Activated CD4-positive, alpha-beta T cell treated with anti-CD3 and anti-CD28 coated beads for 48 hours (primary cell): Measurements from ENCODE around the gene BARHL1.

ENCODE experiments used
- DNase-seq: peaks from one replicate; pipeline ENCODE4 v3.0.0-alpha.2; 2020

The BARHL1 gene

DNA sequence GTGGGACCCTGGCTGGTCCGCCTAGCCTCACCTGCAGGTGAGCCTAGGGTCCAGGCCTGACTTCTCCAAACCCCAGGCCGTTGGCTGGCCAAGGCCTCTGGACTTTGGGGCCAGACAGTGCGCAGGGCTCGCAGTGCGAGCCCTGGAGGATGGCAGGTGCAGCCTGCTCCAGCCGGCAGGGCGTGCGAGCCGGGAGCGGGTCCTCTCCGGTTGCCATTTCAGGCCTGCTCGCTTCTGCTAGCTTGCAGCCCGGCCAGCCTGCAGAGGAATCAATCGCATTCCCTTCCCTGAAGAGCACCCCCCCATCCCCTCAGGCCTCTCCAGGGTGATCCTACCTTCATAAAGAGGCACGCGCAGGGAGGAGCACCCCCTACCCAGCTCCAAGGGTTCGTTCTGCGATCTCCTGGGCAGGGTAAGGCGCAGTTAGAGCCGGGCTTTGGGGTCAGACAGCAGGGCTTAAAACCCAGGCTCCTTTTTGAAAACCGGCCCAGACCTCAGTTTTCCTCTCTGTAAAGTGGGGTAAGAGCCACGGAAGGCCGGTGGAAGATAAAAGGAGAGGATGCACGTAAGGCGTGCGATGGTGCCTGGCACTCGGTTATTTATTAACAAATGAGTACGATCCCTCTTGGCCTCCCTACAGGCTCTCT lies 6.2 kb downstream of the BARHL1 start:
- no peak for DNase-seq

- no peak for DNase-seq
These were observed 7.0 kb downstream of the BARHL1 start for GRCh38 chr9:132589148-132590036.

GRCh38 chr9:132590037-132590317 lies 7.6 kb downstream of the BARHL1 start:
- DNase-seq: no peak

GRCh38 chr9:132590318-132591182 lies 8.1 kb downstream of the BARHL1 start:
- no peak for DNase-seq

DNA sequence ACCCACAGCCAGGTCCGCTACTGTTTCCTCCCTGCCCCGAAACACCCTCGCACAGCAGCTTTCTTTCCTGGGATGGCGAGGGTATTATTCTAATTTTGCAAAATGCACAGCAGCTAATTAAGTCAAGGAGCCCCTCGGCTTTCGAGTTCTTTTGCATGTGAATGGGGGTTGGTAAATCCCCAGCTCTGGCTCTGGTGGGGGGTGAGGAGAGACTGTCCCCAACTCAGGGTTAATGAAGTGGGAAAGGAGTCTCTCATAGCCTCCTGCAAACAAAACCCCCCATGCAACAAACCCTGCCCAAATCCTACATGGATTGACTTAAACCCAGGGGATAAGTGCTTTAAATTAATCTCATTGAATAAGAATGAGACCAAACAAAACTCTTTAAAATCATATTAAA lies 8.8 kb downstream of the BARHL1 start:
- no peak for DNase-seq

- no peak for DNase-seq
These were observed 9.4 kb downstream of the BARHL1 start for GRCh38 chr9:132591751-132592314.

DNA sequence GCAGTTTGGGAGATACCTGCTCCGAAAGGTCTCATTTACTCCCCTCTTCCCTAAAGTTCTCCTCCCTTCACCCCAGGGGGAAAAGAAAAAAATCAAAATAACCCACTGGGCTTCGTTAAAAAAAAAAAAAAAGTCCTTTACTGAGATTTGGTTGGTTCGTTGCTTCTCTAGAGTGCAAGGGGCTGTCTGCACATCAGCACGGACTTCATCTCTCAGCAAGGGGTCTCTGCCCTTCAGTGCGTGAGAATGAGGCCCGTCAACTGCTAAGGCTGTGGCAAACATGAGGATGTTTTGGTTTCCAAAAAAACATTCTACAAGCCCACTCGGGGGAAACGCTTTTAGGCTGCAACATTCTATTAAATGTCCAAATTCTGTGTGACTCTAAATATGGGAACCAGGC lies 10.0 kb downstream of the BARHL1 start:
- DNase-seq: no peak

GRCh38 chr9:132594412-132594811 lies 12.0 kb downstream of the BARHL1 start:
- no peak for DNase-seq

GRCh38 chr9:132595319-132595718 lies 12.9 kb downstream of the BARHL1 start:
- no peak for DNase-seq

DNA sequence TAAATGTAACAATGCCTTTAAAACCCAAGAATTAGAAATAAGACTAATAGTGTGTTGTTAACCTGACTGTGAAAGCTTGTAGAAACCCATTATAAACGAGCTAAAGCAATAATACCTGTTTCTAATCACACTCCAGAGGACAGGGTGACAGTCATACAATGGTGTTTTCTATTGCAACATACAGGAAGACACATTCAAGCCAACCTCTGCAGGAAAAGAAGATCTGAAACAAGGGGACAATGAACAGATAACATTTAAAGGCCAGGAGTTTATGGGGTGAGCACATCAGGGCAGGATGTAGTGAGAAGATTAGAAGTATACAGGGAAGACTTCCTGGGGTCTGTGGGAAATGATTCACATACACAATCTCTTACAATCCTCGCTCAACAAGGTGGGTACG lies 13.8 kb downstream of the BARHL1 start:
- no peak for DNase-seq

DNA sequence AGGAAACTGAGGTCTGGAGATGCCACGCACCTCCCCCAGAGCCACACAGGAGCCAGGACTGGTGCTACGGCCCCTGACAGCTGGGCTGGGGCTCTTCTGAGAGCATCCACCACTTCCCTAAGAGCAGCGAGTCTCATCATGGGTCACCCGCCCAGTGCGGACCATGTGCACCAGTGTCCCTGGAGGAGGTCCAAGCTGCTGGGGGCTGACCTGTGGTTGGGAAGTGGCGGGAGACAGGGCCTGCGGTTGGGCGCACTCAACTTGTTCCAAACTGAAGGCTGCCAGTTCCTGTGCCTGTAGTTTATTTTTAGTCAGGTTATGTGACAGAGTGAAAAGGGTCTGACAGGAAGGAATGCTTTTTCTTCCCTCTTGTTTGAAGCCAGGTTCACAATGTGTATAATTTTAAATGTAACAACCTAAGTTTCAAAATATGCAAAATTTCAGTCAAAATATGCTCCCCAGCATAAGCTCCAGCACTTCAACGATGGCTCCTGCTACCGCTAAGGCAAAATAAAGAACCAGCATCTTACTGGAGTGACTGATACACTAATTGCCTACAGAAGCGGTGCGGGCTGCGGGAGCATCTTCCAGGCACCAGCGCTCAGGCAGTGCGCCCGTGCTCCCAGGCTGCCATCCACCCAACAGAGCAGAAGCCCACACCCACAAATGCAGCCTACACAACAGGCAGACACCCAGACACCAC lies 14.8 kb downstream of the BARHL1 start:
- no peak for DNase-seq

DNA sequence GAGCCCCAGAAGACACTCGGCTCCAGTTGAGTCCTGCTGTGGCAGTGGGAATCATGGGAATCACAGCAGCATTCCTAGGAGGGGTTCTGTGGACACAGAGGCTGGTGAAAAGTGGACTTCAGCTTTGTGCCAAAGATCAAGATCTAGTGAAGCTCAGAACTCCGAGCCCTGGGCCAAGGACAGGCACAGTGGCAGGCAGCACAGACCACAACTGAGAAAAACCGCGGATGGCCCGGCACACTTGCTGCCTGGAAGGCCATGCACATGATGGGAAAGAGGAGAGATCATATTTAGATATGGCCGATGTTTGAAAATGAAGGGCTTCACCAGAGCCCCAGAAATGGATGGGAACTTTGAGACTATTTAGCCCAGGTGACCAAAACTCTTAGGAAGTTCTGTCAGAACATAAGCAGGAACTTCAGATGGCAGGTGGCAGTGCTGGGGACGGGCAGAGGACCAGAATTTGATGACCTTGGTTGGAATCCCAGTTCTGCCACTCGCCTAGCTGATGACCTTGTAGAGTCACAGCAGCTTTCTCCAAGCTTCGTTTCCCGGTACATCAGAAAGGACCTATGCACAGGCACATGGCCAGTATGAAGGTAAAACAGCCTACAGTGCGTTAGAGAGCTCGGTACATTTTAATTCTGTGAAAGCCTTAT lies 18.0 kb downstream of the BARHL1 start:
- DNase-seq: no peak

DNA sequence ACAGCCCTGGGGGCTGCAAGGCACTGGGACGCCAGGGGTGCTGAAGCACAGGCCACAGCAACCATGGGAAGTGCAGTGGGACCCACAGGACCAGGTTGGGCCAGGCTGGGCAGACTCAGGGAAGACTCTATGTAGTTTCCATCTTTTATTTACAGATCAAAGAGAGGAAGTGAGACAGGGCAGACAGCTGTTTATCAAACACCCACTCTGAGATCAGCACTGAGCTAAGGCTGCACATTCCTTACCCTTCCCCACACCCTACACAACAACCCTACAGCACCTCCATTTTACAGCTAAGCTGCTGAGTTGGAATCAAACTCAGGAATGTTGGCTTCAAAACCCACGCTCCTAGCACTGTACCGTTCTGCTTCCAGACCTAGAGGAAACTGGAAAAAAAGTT lies 19.8 kb downstream of the BARHL1 start:
- no peak for DNase-seq

- no peak for DNase-seq
These were observed 23.0 kb downstream of the BARHL1 start for GRCh38 chr9:132605387-132605786.

DNA sequence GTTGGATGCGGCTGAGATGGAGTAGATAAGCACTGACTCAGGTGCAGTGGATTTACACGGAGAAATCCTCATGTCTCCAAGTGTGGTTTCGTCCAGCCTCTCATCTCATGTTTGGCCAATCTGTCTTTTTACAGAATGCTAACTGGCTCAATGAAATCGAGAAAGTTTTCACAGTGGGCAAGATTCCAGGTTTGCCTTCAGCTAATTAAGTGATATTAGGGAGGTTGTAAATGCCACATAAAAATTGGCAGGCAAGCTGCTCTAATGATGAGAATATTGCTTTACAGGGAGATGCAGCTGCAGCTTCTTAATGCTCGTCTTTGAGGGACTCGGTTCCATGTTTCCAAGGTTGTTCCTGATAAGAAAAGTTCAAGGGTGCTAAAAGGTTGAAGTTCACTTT lies 23.7 kb downstream of the BARHL1 start:
- DNase-seq: no peak

GRCh38 chr9:132609184-132609583 lies 26.8 kb downstream of the BARHL1 start:
- no peak for DNase-seq

DNA sequence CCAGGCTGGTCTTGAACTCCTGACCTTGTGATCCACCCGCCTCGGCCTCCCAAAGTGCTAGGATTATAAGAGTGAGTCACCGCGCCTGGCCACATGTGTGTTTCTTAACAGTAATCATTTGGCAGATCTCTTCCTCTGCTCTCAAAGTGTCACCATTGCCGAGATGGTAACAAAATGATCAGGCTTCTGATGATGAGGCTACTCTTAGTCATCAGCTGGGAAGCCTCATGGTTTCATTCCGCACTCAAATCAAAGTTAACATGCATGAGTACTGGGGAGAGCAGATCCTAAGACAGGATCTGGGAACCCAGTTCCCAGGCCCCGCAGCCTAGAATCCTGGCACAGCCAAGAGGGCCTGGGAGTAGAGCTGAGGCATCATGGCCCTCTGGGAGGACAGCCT lies 27.4 kb downstream of the BARHL1 start:
- peak; percentile 40 for DNase-seq

DNA sequence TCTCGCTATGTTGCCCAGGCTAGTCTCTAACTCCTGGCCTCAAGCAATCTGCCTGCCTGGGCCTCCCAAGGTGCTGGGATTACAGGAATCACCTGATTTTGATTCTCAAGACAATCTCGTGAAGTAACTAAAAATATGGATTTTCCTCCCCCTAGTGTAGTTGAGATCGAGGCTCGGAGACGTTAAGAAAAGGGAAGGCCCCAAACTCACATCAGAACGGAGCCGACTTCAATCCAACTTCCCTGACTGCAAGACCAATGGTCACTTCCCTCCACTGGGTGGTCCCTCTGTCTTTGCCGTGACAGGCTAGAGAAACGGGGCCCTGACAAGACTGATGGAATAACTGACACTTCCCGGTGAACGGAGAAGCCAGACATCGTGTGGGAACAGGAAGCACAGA lies 28.3 kb downstream of the BARHL1 start:
- no peak for DNase-seq

GRCh38 chr9:132614324-132614723 lies 31.9 kb downstream of the BARHL1 start:
- no peak for DNase-seq

DNA sequence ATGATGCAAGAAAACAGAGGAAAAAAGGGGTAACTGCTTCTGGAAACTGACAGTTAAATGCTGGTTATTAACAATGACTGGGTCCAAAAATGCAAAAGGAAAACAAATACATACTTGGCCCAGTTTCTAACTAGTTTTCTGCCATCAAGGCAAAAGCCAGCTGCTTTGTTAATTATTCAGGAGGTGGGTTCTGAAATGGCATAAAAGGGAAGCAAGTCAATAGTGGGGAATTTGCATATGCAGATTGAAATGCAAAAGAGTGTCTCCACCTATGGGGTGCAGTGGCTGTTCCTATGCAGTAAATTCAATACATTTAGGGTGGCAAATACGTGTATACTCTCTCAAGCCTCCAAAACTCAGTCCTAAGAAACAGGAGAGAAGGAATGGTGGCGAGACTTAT lies 33.4 kb downstream of the BARHL1 start:
- no peak for DNase-seq

GRCh38 chr9:132616725-132617124 lies 34.3 kb downstream of the BARHL1 start:
- no peak for DNase-seq

DNA sequence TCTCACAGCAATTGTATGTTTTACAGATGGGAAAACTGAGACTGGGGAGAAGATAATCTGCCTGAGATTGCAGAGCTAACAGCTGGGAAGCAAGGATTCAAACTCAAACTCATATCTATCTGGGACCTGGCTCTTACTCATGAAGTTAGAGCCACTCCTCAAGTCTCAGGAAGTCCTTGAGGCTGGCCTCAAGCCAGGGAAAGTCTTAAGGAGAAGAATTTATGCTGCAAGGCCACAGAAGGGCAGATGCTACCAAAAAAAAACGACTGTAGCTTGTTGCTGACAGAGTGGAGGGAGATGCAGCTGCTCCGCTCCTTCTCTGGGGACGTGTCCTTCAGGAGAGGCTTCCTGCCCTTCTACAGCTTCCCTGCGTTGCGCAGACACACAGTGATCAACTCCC lies 39.8 kb downstream of the BARHL1 start:
- DNase-seq: no peak
